ENCODE results near the gene VAV2. TPM values are rescaled to one million over a fixed set of nuclear protein-coding genes. Genes with fewer than 3 reads are reported as not detected.

Gene VAV2
- total RNA-seq, 1 experiment from 2014 or later = 24.7 TPM

- no peak overlapping the region for H3K27ac ChIP-seq (ENCODE audit: low read length)
- H3K4me1 ChIP-seq (ENCODE audit: control insufficient read depth, insufficient read depth, low read length) = no peaks in the 10 kb centered on the region
- no peaks in the 10 kb centered on the region for H3K27me3 ChIP-seq (ENCODE audit: control insufficient read depth, insufficient read depth, low read length)
- ChIA-PET POLR2A (no interaction called here), CTCF (no interaction called here)
- DNase-seq (ENCODE audit: low read depth, low spot score) (no peak), ATAC-seq (no peak)
- no peaks in the 10 kb centered on the region for H3K36me3 ChIP-seq (ENCODE audit: control insufficient read depth, insufficient read depth, low read length)
- no TSS peak for BruUV-seq (replicated peaks)
- intact Hi-C loops (cut with micrococcal nuclease; ENCODE audit: unreplicated experiment) = no loop called here
- H3K4me3 ChIP-seq (ENCODE audit: low read depth in 2 of 2, low read length in 2 of 2) = no peak overlapping the region
- TF ChIP-seq SIN3A (IDR thresholded peaks at IDR 0.05; ENCODE audit: borderline replicate concordance, insufficient read depth, low read depth, low read length) (no peak), TCF7L2 (IDR thresholded peaks at IDR 0.05; ENCODE audit: low read depth, low read length) (no peak), POLR2AphosphoS5 (IDR thresholded peaks at IDR 0.05; ENCODE audit: low read depth, low read length) (no peak), REST (IDR thresholded peaks at IDR 0.05; ENCODE audit: insufficient read depth in 1 of 2, low read depth in 2 of 2, low read length in 1 of 2) (no peak), CTCF (IDR thresholded peaks at IDR 0.05) (no peak)
- no peaks in the 10 kb centered on the region for H3K9me3 ChIP-seq (ENCODE audit: control insufficient read depth, insufficient read depth, low read depth, low read length)
- in situ Hi-C loops (cut with HindIII; ENCODE audit: low pct_unique_long_range_greater_than_20kb, low sequenced_read_pairs) = no loop called here
Measured at GRCh38 chr9:133786907-133787753, 205.0 kb downstream of the VAV2 start.

GRCh38 chr9:133786371-133786753 lies 205.8 kb downstream of the VAV2 start:
- Histone ChIP-seq H3K36me3 (ENCODE audit: control insufficient read depth, insufficient read depth, low read length) (no peaks in the 10 kb centered on the region), H3K27ac (ENCODE audit: low read length) (no peak overlapping the region), H3K9me3 (ENCODE audit: control insufficient read depth, insufficient read depth, low read depth, low read length) (no peaks in the 10 kb centered on the region), H3K27me3 (ENCODE audit: control insufficient read depth, insufficient read depth, low read length) (no peaks in the 10 kb centered on the region), H3K4me1 (ENCODE audit: control insufficient read depth, insufficient read depth, low read length) (no peaks in the 10 kb centered on the region), H3K4me3 (ENCODE audit: low read depth in 2 of 2, low read length in 2 of 2) (no peak overlapping the region)
- ChIA-PET POLR2A (no interaction called here), CTCF (no interaction called here)
- ATAC-seq (no peak), DNase-seq (ENCODE audit: low read depth, low spot score) (no peak)
- intact Hi-C loops (cut with micrococcal nuclease; ENCODE audit: unreplicated experiment) = no loop called here
- in situ Hi-C loops (cut with HindIII; ENCODE audit: low pct_unique_long_range_greater_than_20kb, low sequenced_read_pairs) = no loop called here
- BruUV-seq (replicated peaks) = no TSS peak
- TF ChIP-seq CTCF (IDR thresholded peaks at IDR 0.05) = no peak
- no peak for TF ChIP-seq POLR2AphosphoS5 (IDR thresholded peaks at IDR 0.05; ENCODE audit: low read depth, low read length)
- no peak for TF ChIP-seq SIN3A (IDR thresholded peaks at IDR 0.05; ENCODE audit: borderline replicate concordance, insufficient read depth, low read depth, low read length)
- TF ChIP-seq TCF7L2 (IDR thresholded peaks at IDR 0.05; ENCODE audit: low read depth, low read length) = no peak
